DOHH2 (cell line): ENCODE results near the gene TTC3.

Experiments used
- CTCF ChIP-seq: fragments of 200-600 bp; sonication (generic); IDR thresholded peaks from one replicate; pipeline ENCODE4 v1.5.1; 2014; ENCODE audit warnings: antibody characterized with exemption, mild to moderate bottlenecking, low read depth, low read length; ENCODE audit not compliant: poor library complexity, severe bottlenecking
- EZH2phosphoT487 ChIP-seq: fragments of 200-600 bp; sonication (generic); IDR thresholded peaks from 2 replicates; pipeline ENCODE4 v1.6.1; 2017; ENCODE audit warnings: borderline replicate concordance, mild to moderate bottlenecking, antibody characterized with exemption, low read length, moderate library complexity, mixed read lengths

GRCh38 chr21:37041706-37042271, 31.3 kb upstream of the TTC3 start:
- no peak for TF ChIP-seq CTCF
- TF ChIP-seq EZH2phosphoT487, result no peak
